Measurements from ENCODE around the gene ANKH. TPM values are rescaled to one million over a fixed set of nuclear protein-coding genes. Genes with fewer than 3 reads are reported as not detected.

Gene ANKH
- total RNA-seq, 1 experiment from 2014 or later, result 65.2 TPM

DNA sequence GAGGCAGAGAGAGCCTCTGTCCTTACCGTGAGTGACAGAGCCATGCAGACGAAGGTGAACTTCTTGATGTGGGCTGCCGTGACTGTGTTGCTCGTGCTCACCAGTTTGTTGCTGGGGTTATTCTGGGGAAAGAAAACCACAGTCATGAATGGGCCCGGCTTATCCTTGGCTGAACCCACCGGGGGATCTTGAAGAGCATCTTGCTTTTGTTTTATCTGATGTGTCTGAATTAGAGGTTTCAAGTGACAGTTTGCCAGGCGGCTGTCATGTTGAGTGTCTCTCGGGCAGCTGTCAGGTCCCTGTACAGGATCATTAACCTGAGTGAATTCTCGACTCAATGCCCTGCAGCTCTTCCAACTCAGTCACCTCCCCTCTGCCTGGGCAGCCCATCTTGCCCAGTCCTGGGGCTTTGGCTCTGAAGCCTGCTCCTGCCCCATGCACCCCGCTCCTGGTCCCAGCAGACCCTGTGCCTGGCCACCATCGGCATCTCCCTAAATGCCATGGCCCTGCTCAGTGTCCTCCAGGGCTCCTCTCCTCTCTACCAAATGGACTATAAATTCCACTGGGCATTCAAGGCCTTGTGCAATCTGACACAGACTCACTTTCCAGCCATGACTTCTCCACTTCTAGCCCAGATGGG lies 129.7 kb downstream of the ANKH start:
- DNase-seq (ENCODE audit: low read depth, low spot score) (no peak), ATAC-seq (no peak)
- Histone ChIP-seq H3K4me3 (replicated peaks in 1 of 2; ENCODE audit: low read depth in 1 of 2, low read length in 2 of 2) (no peak overlapping the region), H3K9me2 (ENCODE audit: insufficient read depth) (no peaks in the 10 kb centered on the region), H3K27ac (ENCODE audit: low read depth, low read length) (no peak overlapping the region), H2AFZ (ENCODE audit: low read depth, low read length, poor library complexity, severe bottlenecking) (no peak overlapping the region), H3K9me3 (ENCODE audit: control insufficient read depth in 1 of 2, insufficient read depth in 1 of 2, low read depth in 1 of 2, low read length in 2 of 2) (no peaks in the 10 kb centered on the region), H3K9ac (ENCODE audit: low read length) (no peak overlapping the region), H3K79me2 (ENCODE audit: insufficient read depth, low read length) (no peaks in the 10 kb centered on the region), H3K27me3 (ENCODE audit: insufficient read depth, low read length) (no peaks in the 10 kb centered on the region), H3K4me2 (ENCODE audit: low read length) (no peak overlapping the region), H3K4me1 (ENCODE audit: control insufficient read depth in 1 of 2, insufficient read depth in 2 of 2, low read length in 2 of 2) (no peaks in the 10 kb centered on the region), H3K36me3 (ENCODE audit: control insufficient read depth in 1 of 2, insufficient read depth in 2 of 2, low read length in 2 of 2) (no peaks in the 10 kb centered on the region; a peak in 1 of 4 replicates), H4K20me1 (ENCODE audit: insufficient read depth) (no peaks in the 10 kb centered on the region)
- no TSS peak for BruUV-seq (replicated peaks)
- intact Hi-C loops (cut with micrococcal nuclease), result no loop called here
- TF ChIP-seq POLR2A (IDR thresholded peaks at IDR 0.05; ENCODE audit: borderline replicate concordance, extremely low read depth, insufficient read depth, insufficient read length) (no peak), TCF7L2 (IDR thresholded peaks at IDR 0.05; ENCODE audit: borderline replicate concordance, extremely low read depth, insufficient read depth, insufficient read length) (no peak), SP1 (IDR thresholded peaks at IDR 0.05; ENCODE audit: low read depth) (no peak), ELF1 (IDR thresholded peaks at IDR 0.05; ENCODE audit: borderline replicate concordance, low read depth) (no peak), CEBPB (IDR thresholded peaks at IDR 0.05; ENCODE audit: low read depth) (no peak), POLR2AphosphoS5 (IDR thresholded peaks at IDR 0.05; ENCODE audit: low read depth, low read length) (no peak), EZH2 (IDR thresholded peaks at IDR 0.05) (no peak)
- TF ChIP-seq, protein P1, sequence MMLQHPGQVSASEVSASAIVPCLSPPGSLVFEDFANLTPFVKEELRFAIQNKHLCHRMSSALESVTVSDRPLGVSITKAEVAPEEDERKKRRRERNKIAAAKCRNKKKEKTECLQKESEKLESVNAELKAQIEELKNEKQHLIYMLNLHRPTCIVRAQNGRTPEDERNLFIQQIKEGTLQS (IDR thresholded peaks at IDR 0.05), result no peak
- TF ChIP-seq, protein P2, sequence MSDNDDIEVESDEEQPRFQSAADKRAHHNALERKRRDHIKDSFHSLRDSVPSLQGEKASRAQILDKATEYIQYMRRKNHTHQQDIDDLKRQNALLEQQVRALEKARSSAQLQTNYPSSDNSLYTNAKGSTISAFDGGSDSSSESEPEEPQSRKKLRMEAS (IDR thresholded peaks at IDR 0.05), result no peak
- TF ChIP-seq, protein P3, sequence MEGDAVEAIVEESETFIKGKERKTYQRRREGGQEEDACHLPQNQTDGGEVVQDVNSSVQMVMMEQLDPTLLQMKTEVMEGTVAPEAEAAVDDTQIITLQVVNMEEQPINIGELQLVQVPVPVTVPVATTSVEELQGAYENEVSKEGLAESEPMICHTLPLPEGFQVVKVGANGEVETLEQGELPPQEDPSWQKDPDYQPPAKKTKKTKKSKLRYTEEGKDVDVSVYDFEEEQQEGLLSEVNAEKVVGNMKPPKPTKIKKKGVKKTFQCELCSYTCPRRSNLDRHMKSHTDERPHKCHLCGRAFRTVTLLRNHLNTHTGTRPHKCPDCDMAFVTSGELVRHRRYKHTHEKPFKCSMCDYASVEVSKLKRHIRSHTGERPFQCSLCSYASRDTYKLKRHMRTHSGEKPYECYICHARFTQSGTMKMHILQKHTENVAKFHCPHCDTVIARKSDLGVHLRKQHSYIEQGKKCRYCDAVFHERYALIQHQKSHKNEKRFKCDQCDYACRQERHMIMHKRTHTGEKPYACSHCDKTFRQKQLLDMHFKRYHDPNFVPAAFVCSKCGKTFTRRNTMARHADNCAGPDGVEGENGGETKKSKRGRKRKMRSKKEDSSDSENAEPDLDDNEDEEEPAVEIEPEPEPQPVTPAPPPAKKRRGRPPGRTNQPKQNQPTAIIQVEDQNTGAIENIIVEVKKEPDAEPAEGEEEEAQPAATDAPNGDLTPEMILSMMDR (IDR thresholded peaks at IDR 0.05 in 2 of 3, conservative IDR thresholded peaks at IDR 0.05 in 1 of 3; ENCODE audit: borderline replicate concordance in 1 of 3, insufficient read depth in 1 of 3, low read depth in 2 of 3, low read length in 2 of 3), result no peak
- POLR2A ChIA-PET, result no interaction called here
- RAD21 ChIA-PET (ENCODE audit: low non-redundant PET in 1 of 2, low total read pairs in 2 of 2, uncharacterized antibody in 2 of 2, unreplicated experiment in 2 of 2), result no interaction called here
- CTCF ChIA-PET, result no interaction called here
